Neural progenitor cell (in vitro differentiated cells): ENCODE data around the gene ANKRD6. TPM values are rescaled to one million over a fixed set of nuclear protein-coding genes. Genes with fewer than 3 reads are reported as not detected.
A peak's percentile ranks its signal among the peaks of the same experiment; 100 is the strongest.

ENCODE experiments used
- DNase-seq: peaks from one replicate; pipeline ENCODE4 v3.0.0-alpha.2; 2016; ENCODE audit warnings: low spot score
- H2AFZ ChIP-seq: fragments of 200-600 bp; sonication (generic); replicated peaks from 2 replicates; pipeline ENCODE4 v1.6.1; 2016; ENCODE audit warnings: antibody characterized with exemption
- H3F3A ChIP-seq: fragments of 200-600 bp; sonication (generic); 2 replicates; pipeline ENCODE4 v1.6.1; 2016; ENCODE audit warnings: antibody characterized with exemption, low read depth
- H3K27ac ChIP-seq: fragments of 200-600 bp; sonication (generic); 2 replicates; pipeline ENCODE4 v1.5.1; 2016; ENCODE audit warnings: mild to moderate bottlenecking
- H3K27me3 ChIP-seq: fragments of 200-600 bp; sonication (generic); 2 replicates; pipeline ENCODE4 v1.6.1; 2016; ENCODE audit warnings: mild to moderate bottlenecking, moderate library complexity
- H3K36me3 ChIP-seq: fragments of 200-600 bp; sonication (generic); 2 replicates; pipeline ENCODE4 v1.5.1; 2016
- H3K4me1 ChIP-seq: fragments of 200-600 bp; sonication (generic); 2 replicates; pipeline ENCODE4 v1.6.1; 2016; ENCODE audit warnings: mixed run types
- H3K4me2 ChIP-seq: fragments of 200-600 bp; sonication (generic); 2 replicates; pipeline ENCODE4 v1.6.1; 2016
- H3K4me3 ChIP-seq: fragments of 200-600 bp; sonication (generic); 2 replicates; pipeline ENCODE4 v1.5.1; 2016
- H3K79me2 ChIP-seq: fragments of 200-600 bp; sonication (generic); 2 replicates; pipeline ENCODE4 v1.6.1; 2016; ENCODE audit warnings: low read depth
- H3K9ac ChIP-seq: fragments of 200-600 bp; sonication (generic); 2 replicates; pipeline ENCODE4 v1.6.1; 2016
- H3K9me3 ChIP-seq: fragments of 200-600 bp; sonication (generic); 2 replicates; pipeline ENCODE4 v1.5.1; 2016; ENCODE audit warnings: low read depth
- H4K20me1 ChIP-seq: fragments of 200-600 bp; sonication (generic); 2 replicates; pipeline ENCODE4 v1.6.1; 2016; ENCODE audit warnings: low read depth
- H3K27ac Mint-ChIP-seq: 3 replicates; pipeline ENCODE4 v1.8.0; 2021; ENCODE audit warnings: mixed read lengths
- H3K27me3 Mint-ChIP-seq: 2 replicates; pipeline ENCODE4 v1.8.0; 2022; ENCODE audit warnings: low read depth, mild to moderate bottlenecking, inconsistent platforms, moderate library complexity, mixed read lengths; ENCODE audit not compliant: insufficient read depth
- H3K36me3 Mint-ChIP-seq: 3 replicates; pipeline ENCODE4 v1.8.0; 2021; ENCODE audit warnings: mixed read lengths
- H3K4me1 Mint-ChIP-seq: 3 replicates; pipeline ENCODE4 v1.8.0; 2021; ENCODE audit warnings: mixed read lengths
- H3K4me3 Mint-ChIP-seq: 3 replicates; pipeline ENCODE4 v1.8.0; 2021; ENCODE audit warnings: mild to moderate bottlenecking, moderate library complexity, mixed read lengths
- H3K9me3 Mint-ChIP-seq: 3 replicates; pipeline ENCODE4 v1.8.0; 2020; ENCODE audit warnings: mixed read lengths
- EZH2 ChIP-seq: fragments of 200-600 bp; sonication (generic); IDR thresholded peaks from 2 replicates; pipeline ENCODE4 v1.6.1; 2017; ENCODE audit warnings: antibody characterized with exemption, mild to moderate bottlenecking, moderate library complexity
- EZH2phosphoT487 ChIP-seq: fragments of 200-600 bp; sonication (generic); IDR thresholded peaks from 2 replicates; pipeline ENCODE4 v1.6.1; 2017; ENCODE audit warnings: antibody characterized with exemption
- total RNA-seq: library from RNA; depleted of rRNA; stranded (reverse); fragments of >200 nt; gene quantifications from 2 replicates; pipeline ENCODE4 v1.2.3, GENCODE V29; 2015; ENCODE audit warnings: low replicate concordance
- TF ChIP-seq, protein P1 (sequence below): fragments of 200-600 bp; sonication (generic); IDR thresholded peaks from 2 replicates; pipeline ENCODE4 v1.5.1; 2017; ENCODE audit warnings: antibody characterized with exemption, mild to moderate bottlenecking

ANKRD6 gene
- total RNA-seq, 1 donor from 2014 or later, result 36.3 TPM

- Histone ChIP-seq H3K27ac (no peak overlapping the region), H3K36me3 (no peaks in the 10 kb centered on the region), H3K27me3 (no peaks in the 10 kb centered on the region), H3K79me2 (no peaks in the 10 kb centered on the region), H3K4me3 (no peak overlapping the region), H4K20me1 (peaks cover 16% of the 10 kb centered on the region), H2AFZ (no peak overlapping the region), H3K4me2 (no peak overlapping the region), H3K4me1 (peaks cover 30% of the 10 kb centered on the region), H3F3A (peaks cover 20% of the 10 kb centered on the region), H3K9ac (no peak overlapping the region), H3K9me3 (no peaks in the 10 kb centered on the region)
- H3K27ac Mint-ChIP-seq, result no peak overlapping the region
- no peak overlapping the region for H3K4me3 Mint-ChIP-seq
- no peak for TF ChIP-seq EZH2
- TF ChIP-seq, protein P1, sequence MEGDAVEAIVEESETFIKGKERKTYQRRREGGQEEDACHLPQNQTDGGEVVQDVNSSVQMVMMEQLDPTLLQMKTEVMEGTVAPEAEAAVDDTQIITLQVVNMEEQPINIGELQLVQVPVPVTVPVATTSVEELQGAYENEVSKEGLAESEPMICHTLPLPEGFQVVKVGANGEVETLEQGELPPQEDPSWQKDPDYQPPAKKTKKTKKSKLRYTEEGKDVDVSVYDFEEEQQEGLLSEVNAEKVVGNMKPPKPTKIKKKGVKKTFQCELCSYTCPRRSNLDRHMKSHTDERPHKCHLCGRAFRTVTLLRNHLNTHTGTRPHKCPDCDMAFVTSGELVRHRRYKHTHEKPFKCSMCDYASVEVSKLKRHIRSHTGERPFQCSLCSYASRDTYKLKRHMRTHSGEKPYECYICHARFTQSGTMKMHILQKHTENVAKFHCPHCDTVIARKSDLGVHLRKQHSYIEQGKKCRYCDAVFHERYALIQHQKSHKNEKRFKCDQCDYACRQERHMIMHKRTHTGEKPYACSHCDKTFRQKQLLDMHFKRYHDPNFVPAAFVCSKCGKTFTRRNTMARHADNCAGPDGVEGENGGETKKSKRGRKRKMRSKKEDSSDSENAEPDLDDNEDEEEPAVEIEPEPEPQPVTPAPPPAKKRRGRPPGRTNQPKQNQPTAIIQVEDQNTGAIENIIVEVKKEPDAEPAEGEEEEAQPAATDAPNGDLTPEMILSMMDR, result no peak
- no peaks in the 10 kb centered on the region for H3K36me3 Mint-ChIP-seq
- no peaks in the 10 kb centered on the region for H3K27me3 Mint-ChIP-seq
- H3K9me3 Mint-ChIP-seq, result no peaks in the 10 kb centered on the region
- peaks cover 16% of the 10 kb centered on the region for H3K4me1 Mint-ChIP-seq
- no peak for DNase-seq
These were observed 152.2 kb downstream of the ANKRD6 start for GRCh38 chr6:89585154-89585553.

GRCh38 chr6:89589297-89590025 lies 156.5 kb downstream of the ANKRD6 start:
- H3K27ac Mint-ChIP-seq, result no peak overlapping the region
- no peak overlapping the region for H3K27ac ChIP-seq
- H3K9me3 ChIP-seq, result no peaks in the 10 kb centered on the region
- TF ChIP-seq EZH2phosphoT487 (no peak), EZH2 (no peak)
- TF ChIP-seq, protein P1, result no peak
- peak; percentile 51 for DNase-seq
- H3K27me3 ChIP-seq, result no peaks in the 10 kb centered on the region
- H3K9me3 Mint-ChIP-seq, result no peaks in the 10 kb centered on the region
- H3K27me3 Mint-ChIP-seq, result peaks cover 2% of the 10 kb centered on the region
- peaks cover 20% of the 10 kb centered on the region for H3K4me1 ChIP-seq
- H3K4me2 ChIP-seq, result peak overlapping the region; percentile 45
- H3F3A ChIP-seq, result peaks cover 23% of the 10 kb centered on the region
- H2AFZ ChIP-seq, result no peak overlapping the region
- no peak overlapping the region for H3K4me3 Mint-ChIP-seq
- H3K4me1 Mint-ChIP-seq, result peaks cover 5% of the 10 kb centered on the region
- H3K79me2 ChIP-seq, result no peaks in the 10 kb centered on the region
- H3K9ac ChIP-seq, result no peak overlapping the region
- no peaks in the 10 kb centered on the region for H3K36me3 ChIP-seq
- peaks cover 19% of the 10 kb centered on the region for H4K20me1 ChIP-seq
- peaks cover 4% of the 10 kb centered on the region for H3K36me3 Mint-ChIP-seq
- H3K4me3 ChIP-seq, result no peak overlapping the region

GRCh38 chr6:89590133-89590532 lies 157.2 kb downstream of the ANKRD6 start:
- peaks cover 19% of the 10 kb centered on the region for H4K20me1 ChIP-seq
- H3K27me3 ChIP-seq, result no peaks in the 10 kb centered on the region
- Mint-ChIP-seq H3K4me1 (peaks cover 5% of the 10 kb centered on the region), H3K9me3 (no peaks in the 10 kb centered on the region), H3K27me3 (peaks cover 2% of the 10 kb centered on the region), H3K4me3 (no peak overlapping the region), H3K27ac (no peak overlapping the region), H3K36me3 (peaks cover 4% of the 10 kb centered on the region)
- no peak for DNase-seq
- H3K4me2 ChIP-seq, result peak overlapping the region; percentile 45
- no peaks in the 10 kb centered on the region for H3K36me3 ChIP-seq
- peaks cover 23% of the 10 kb centered on the region for H3F3A ChIP-seq
- no peaks in the 10 kb centered on the region for H3K9me3 ChIP-seq
- TF ChIP-seq, protein P1, result no peak
- no peak for TF ChIP-seq EZH2phosphoT487
- no peak for TF ChIP-seq EZH2
- H3K4me3 ChIP-seq, result no peak overlapping the region
- no peak overlapping the region for H3K27ac ChIP-seq
- H3K4me1 ChIP-seq, result peaks cover 20% of the 10 kb centered on the region
- no peak overlapping the region for H2AFZ ChIP-seq
- no peaks in the 10 kb centered on the region for H3K79me2 ChIP-seq
- H3K9ac ChIP-seq, result no peak overlapping the region
